H1 (cell line): ENCODE results near the gene CDK15. TPM values are rescaled to one million over a fixed set of nuclear protein-coding genes. Genes with fewer than 3 reads are reported as not detected.

Experiments used
- CTCF ChIA-PET: fragments of 300-600 bp; sonication (Branson Sonifier 250); formaldehyde crosslinking; loops from one replicate; lab custom pipeline; 2021; ENCODE audit not compliant: partially characterized antibody; lab: Charles Lee
- POLR2A ChIA-PET: fragments of 300-600 bp; sonication (Branson Sonifier 250); formaldehyde crosslinking; loops from one replicate; lab custom pipeline; 2021; ENCODE audit warnings: inconsistent platforms; ENCODE audit not compliant: partially characterized antibody; lab: Charles Lee
- DNase-seq, 2 experiments: peaks; one replicate each; pipeline versions ENCODE4 v3.0.0 to v3.0.0-alpha.2; 2010 to 2022; ENCODE audit warnings: low spot score in 2 of 2, low read depth in 1 of 2, mixed read lengths in 1 of 2
- FAIRE-seq: peaks from 2 replicates; lab custom pipeline; 2011; peaks lifted over from hg19 to GRCh38; lab: Jason Lieb, UNC
- H2AFZ ChIP-seq: 2 replicates; pipeline ENCODE4 v1.8.1; 2012; ENCODE audit warnings: low read length, inconsistent platforms
- H2AK5ac ChIP-seq: 2 replicates; pipeline ENCODE4 v1.6.1; 2013; ENCODE audit warnings: low read depth, low read length
- H2BK120ac ChIP-seq: replicated peaks from 2 replicates; pipeline ENCODE3; 2013; ENCODE audit warnings: low read depth, low read length, inconsistent platforms
- H2BK12ac ChIP-seq: 2 replicates; pipeline ENCODE4 v1.6.1; 2013; ENCODE audit warnings: low read depth, low read length
- H2BK15ac ChIP-seq: 2 replicates; pipeline ENCODE4 v1.6.1; 2013; ENCODE audit warnings: low read length
- H2BK20ac ChIP-seq: 2 replicates; pipeline ENCODE4 v1.6.1; 2013; ENCODE audit warnings: low read length
- H2BK5ac ChIP-seq: 2 replicates; pipeline ENCODE4 v1.6.1; 2013; ENCODE audit warnings: low read depth, low read length
- H3K14ac ChIP-seq: 2 replicates; pipeline ENCODE4 v1.6.1; 2013; ENCODE audit warnings: inconsistent platforms; ENCODE audit not compliant: insufficient read length
- H3K18ac ChIP-seq: 2 replicates; pipeline ENCODE4 v1.6.1; 2013; ENCODE audit warnings: low read length; ENCODE audit errors: extremely low read depth
- H3K23ac ChIP-seq: 2 replicates; pipeline ENCODE4 v1.6.1; 2013; ENCODE audit warnings: inconsistent platforms; ENCODE audit not compliant: insufficient read length
- H3K23me2 ChIP-seq: 2 replicates; pipeline ENCODE4 v1.6.1; 2013; ENCODE audit warnings: low read depth, low read length
- H3K27ac ChIP-seq: 2 replicates; pipeline ENCODE4 v1.6.1; 2011; ENCODE audit warnings: low read depth, low read length, inconsistent platforms
- H3K27me3 ChIP-seq, 4 experiments: replicated peaks in 1 of 4; 1 replicate in 1 of 4; 2 replicates in 3 of 4; pipeline versions ENCODE4 v1.6.1 to v1.8.1; 2011 to 2013; ENCODE audit warnings: low read length in 3 of 4, mild to moderate bottlenecking in 3 of 4, inconsistent platforms in 2 of 4, mixed read lengths in 2 of 4, moderate library complexity in 1 of 4; ENCODE audit not compliant: control insufficient read depth in 3 of 4, insufficient read depth in 3 of 4; ENCODE audit errors: extremely low read depth in 1 of 4
- H3K36me3 ChIP-seq, 4 experiments: 2 replicates each; pipeline versions ENCODE4 v1.6.1 to v1.8.1; 2011 to 2013; ENCODE audit warnings: mild to moderate bottlenecking in 4 of 4, low read length in 3 of 4, moderate library complexity in 2 of 4, control low read depth in 1 of 4, inconsistent platforms in 1 of 4; ENCODE audit not compliant: insufficient read depth in 4 of 4, control insufficient read depth in 2 of 4
- H3K4ac ChIP-seq: replicated peaks from 2 replicates; pipeline ENCODE3; 2013; ENCODE audit warnings: low read length, low read depth, mixed read lengths, inconsistent platforms; ENCODE audit not compliant: insufficient read length
- H3K4me1 ChIP-seq, 4 experiments: replicated peaks in 1 of 4; 1 replicate in 1 of 4; 2 replicates in 3 of 4; pipeline versions ENCODE4 v1.6.1 to v1.8.1; 2011 to 2013; ENCODE audit warnings: low read length in 3 of 4, inconsistent platforms in 2 of 4, mixed read lengths in 1 of 4; ENCODE audit not compliant: insufficient read depth in 4 of 4, control insufficient read depth in 3 of 4
- H3K4me2 ChIP-seq, 2 experiments: 2 replicates each; pipeline versions ENCODE4 v1.6.1 to v1.8.1; 2011 to 2013; ENCODE audit warnings: low read depth in 2 of 2, low read length in 2 of 2, control low read depth in 1 of 2, inconsistent platforms in 1 of 2, mild to moderate bottlenecking in 1 of 2; ENCODE audit not compliant: insufficient read depth in 1 of 2
- H3K4me3 ChIP-seq, 4 experiments: fragments of 200-600, 300-600 bp in 1 of 4; sonication (generic), shearing (Covaris generic), sonication (Bioruptor Twin) in 1 of 4; 2 replicates each; pipeline versions ENCODE4 v1.5.1 to v1.8.1; 2011 to 2016; ENCODE audit warnings: low read length in 4 of 4, low read depth in 3 of 4, control low read depth in 2 of 4, inconsistent platforms in 2 of 4, mild to moderate bottlenecking in 2 of 4, mixed read lengths in 1 of 4, moderate library complexity in 1 of 4; ENCODE audit not compliant: insufficient read depth in 2 of 4; ENCODE audit errors: extremely low read depth in 1 of 4
- H3K56ac ChIP-seq: replicated peaks from 2 replicates; pipeline ENCODE3; 2013; ENCODE audit warnings: low read depth, mild to moderate bottlenecking, mixed read lengths, low read length, inconsistent platforms; ENCODE audit not compliant: insufficient read length
- H3K79me1 ChIP-seq: 2 replicates; pipeline ENCODE4 v1.6.1; 2013; ENCODE audit warnings: low read depth, low read length, control low read depth
- H3K79me2 ChIP-seq, 2 experiments: 2 replicates each; pipeline versions ENCODE4 v1.6.1 to v1.8.1; 2012 to 2013; ENCODE audit warnings: low read length in 2 of 2, mild to moderate bottlenecking in 2 of 2, inconsistent platforms in 1 of 2; ENCODE audit not compliant: insufficient read depth in 2 of 2, control insufficient read depth in 1 of 2
- H3K9ac ChIP-seq, 4 experiments: replicated peaks in 1 of 4; 1 replicate in 1 of 4; 2 replicates in 3 of 4; pipeline versions ENCODE4 v1.6.1 to v1.8.1; 2011 to 2013; ENCODE audit warnings: low read depth in 3 of 4, low read length in 3 of 4, control low read depth in 2 of 4, mild to moderate bottlenecking in 2 of 4, moderate library complexity in 2 of 4, inconsistent platforms in 1 of 4; ENCODE audit errors: extremely low read depth in 1 of 4
- H3K9me3 ChIP-seq, 2 experiments: 2 replicates each; pipeline versions ENCODE4 v1.6.1 to v1.8.1; 2012 to 2013; ENCODE audit warnings: mild to moderate bottlenecking in 2 of 2, moderate library complexity in 2 of 2, control low read depth in 1 of 2, inconsistent platforms in 1 of 2, low read depth in 1 of 2, low read length in 1 of 2, mixed read lengths in 1 of 2; ENCODE audit not compliant: insufficient read depth in 2 of 2
- H4K20me1 ChIP-seq, 2 experiments: replicated peaks in 1 of 2; 2 replicates each; pipeline versions ENCODE3 to v1.8.1; 2011 to 2013; ENCODE audit warnings: inconsistent platforms in 2 of 2, low read length in 2 of 2, mild to moderate bottlenecking in 1 of 2; ENCODE audit not compliant: insufficient read depth in 2 of 2, control insufficient read depth in 1 of 2
- H4K5ac ChIP-seq: 2 replicates; pipeline ENCODE4 v1.6.1; 2013; ENCODE audit warnings: low read length, low read depth, mixed read lengths, inconsistent platforms; ENCODE audit not compliant: insufficient read length
- H4K8ac ChIP-seq: 2 replicates; pipeline ENCODE4 v1.8.0; 2013; ENCODE audit warnings: mild to moderate bottlenecking, moderate library complexity, low read length, inconsistent platforms; ENCODE audit not compliant: insufficient read depth; ENCODE audit errors: extremely low read depth
- H4K91ac ChIP-seq: replicated peaks from 2 replicates; pipeline ENCODE3; 2013; ENCODE audit warnings: low read length, mixed read lengths, inconsistent platforms; ENCODE audit not compliant: insufficient read length
- EGR1 ChIP-seq: IDR thresholded peaks from 2 replicates; pipeline ENCODE4 v1.6.1; 2011; ENCODE audit warnings: low read depth, low read length, borderline replicate concordance
- YY1 ChIP-seq: IDR thresholded peaks from 2 replicates; pipeline ENCODE4 v1.6.1; 2011; ENCODE audit warnings: low read depth, mild to moderate bottlenecking, low read length
- WGBS, 2 experiments: shearing (Covaris generic) in 1 of 2; methylation state at CpG; one replicate each; pipeline versions ENCODE4 v1.1.6 to v1.1.7; 2013 to 2015; ENCODE audit warnings: low lambda C conversion rate in 2 of 2, mixed read lengths in 2 of 2, inconsistent platforms in 1 of 2, low coverage in 1 of 2, missing lambda C conversion rate in 1 of 2; ENCODE audit not compliant: insufficient replicate concordance in 2 of 2, insufficient coverage in 1 of 2, insufficient read length in 1 of 2; ENCODE audit errors: extremely low coverage in 1 of 2, missing lambda C conversion rate in 1 of 2; 5-methylcytosine and 5-hydroxymethylcytosine counted together
- polyA plus RNA-seq, 7 experiments: library from polyadenylated mRNA; depleted of rRNA in 3 of 7; stranded (reverse) in 5 of 7; unstranded in 2 of 7; fragments of >200 nt in 5 of 7; fragments of 200-250 nt in 2 of 7; gene quantifications; 1 replicate in 5 of 7; 2 replicates in 1 of 7; 4 replicates in 1 of 7; pipeline versions ENCODE4 v1.2.1 to v1.2.3, GENCODE V29; 2011 to 2013; ENCODE audit warnings: missing spikeins in 2 of 7, mixed read lengths in 2 of 7
- total RNA-seq: library from RNA; stranded (reverse); fragmentation: NEBNext Ultra II Directional; extraction: Animal tissue kit (Norgen Biotek cat#: 25700); gene quantifications from 2 replicates; pipeline ENCODE4 v1.2.1, GENCODE V29; 2021

CDK15 gene
- total and polyA plus RNA-seq, 2 of the 8 experiments (the other 6 are each of a cell fraction or from before 2014, with no cell fraction given) = 0.03 TPM; not detected in 1

DNA sequence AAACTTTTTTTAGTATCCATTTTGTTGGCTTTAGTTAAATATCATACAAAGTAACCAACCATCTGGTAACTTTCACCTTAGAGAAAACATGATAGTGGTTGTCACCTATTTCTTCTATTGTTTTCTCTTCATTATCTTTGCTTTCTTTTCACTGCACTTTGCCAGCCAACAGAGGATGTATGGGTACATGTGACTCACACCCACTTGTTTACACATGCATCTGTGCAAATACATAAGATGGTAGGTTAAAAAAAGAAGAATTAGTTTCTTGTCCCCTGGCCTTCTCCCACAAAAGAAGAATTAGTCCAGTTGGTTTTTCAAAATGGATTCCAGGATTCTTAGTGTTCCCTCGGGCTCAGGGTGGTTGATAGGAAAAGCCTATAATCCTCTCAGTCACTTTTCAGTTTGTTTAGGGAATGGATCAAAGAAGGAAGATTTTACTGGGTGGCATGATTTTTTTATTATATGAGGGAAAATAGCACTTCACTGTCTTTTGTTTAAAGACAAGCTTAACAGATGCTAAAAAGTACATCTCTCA lies 46.6 kb downstream of the CDK15 start:
- Histone ChIP-seq H3K79me2 (no peaks in the 10 kb centered on the region), H3K9me3 (no peaks in the 10 kb centered on the region), H2AFZ (no peak overlapping the region), H3K36me3 (no peaks in the 10 kb centered on the region), H4K8ac (no peak overlapping the region), H3K4me3 (no peak overlapping the region), H3K9ac (no peak overlapping the region), H3K27me3 (no peaks in the 10 kb centered on the region; a peak in 1 of 7 replicates), H3K79me1 (no peaks in the 10 kb centered on the region), H2BK12ac (no peak overlapping the region), H2BK5ac (no peak overlapping the region), H2BK15ac (no peak overlapping the region), H2AK5ac (no peak overlapping the region), H3K4me2 (no peak overlapping the region), H3K23me2 (no peaks in the 10 kb centered on the region), H3K14ac (no peak overlapping the region), H3K18ac (no peak overlapping the region), H3K27ac (no peak overlapping the region), H4K91ac (no peak overlapping the region), H3K23ac (no peak overlapping the region), H4K5ac (no peak overlapping the region), H2BK120ac (no peak overlapping the region), H3K4me1 (peaks cover 0 to 6% (median 5%) of the 10 kb centered on the region in 4 experiments; a peak in 3 of 7 replicates), H2BK20ac (no peak overlapping the region), H3K56ac (no peak overlapping the region), H4K20me1 (no peaks in the 10 kb centered on the region), H3K4ac (no peak overlapping the region)
- WGBS, 2 experiments = 94% methylated on average over 1 of the region's 1 CpG; no CpG with 5 or more reads in 1 of the 2 experiments
- ChIA-PET POLR2A (no interaction called here), CTCF (interaction anchor here (0.6 to 1.4 kb wide), 5 partner anchors 8 to 985 kb away, joined by 3 to 6 read pairs (median 5); no protein-coding TSS in a partner anchor)
- TF ChIP-seq EGR1 (no peak), YY1 (0 out of 2 replicates have a peak, but pooled peaks have one; percentile 7)
- no peak for FAIRE-seq
- DNase-seq = no peak
